GM12864 (cell line): ENCODE results near the gene TOGARAM2.

ENCODE experiments used
- DNase-seq: peaks from one replicate; pipeline ENCODE4 v3.0.0-alpha.2; 2011; ENCODE audit warnings: low read depth
- H3K4me3 ChIP-seq: 2 replicates; pipeline ENCODE4 v1.5.1; 2011; ENCODE audit warnings: mild to moderate bottlenecking, low read depth, low read length, control low read depth
- CTCF ChIP-seq: IDR thresholded peaks from 2 replicates; pipeline ENCODE4 v1.5.1; 2011; ENCODE audit warnings: low read depth, mild to moderate bottlenecking, moderate library complexity, low read length, control low read depth, inconsistent platforms; ENCODE audit errors: missing control alignments

TOGARAM2 gene

GRCh38 chr2:29073933-29074332, 92.8 kb downstream of the TOGARAM2 start:
- TF ChIP-seq CTCF = no peak

GRCh38 chr2:29074411-29074810, 93.3 kb downstream of the TOGARAM2 start, which contains the start of gene PCARE:
Gene PCARE, minus strand, starts transcription at chr2:29074523. Its CDS starts 262 bp downstream, at chr2:29074261.
- DNase-seq = no peak
- no peak within 1 kb of the TSS for H3K4me3 ChIP-seq
- TF ChIP-seq CTCF = no peak

More at GRCh38 chr2:29073933-29074332, 92.8 kb downstream of the TOGARAM2 start:
- no peak overlapping the region for H3K4me3 ChIP-seq
- DNase-seq = no peak

- no peak for TF ChIP-seq CTCF
- H3K4me3 ChIP-seq = no peak overlapping the region
- no peak for DNase-seq
Observed at GRCh38 chr2:29075894-29076705, 95.0 kb downstream of the TOGARAM2 start.

GRCh38 chr2:29079887-29080286, 98.8 kb downstream of the TOGARAM2 start:
- no peak overlapping the region for H3K4me3 ChIP-seq
- no peak for TF ChIP-seq CTCF
- DNase-seq = no peak

- TF ChIP-seq CTCF = no peak
- DNase-seq = no peak
Observed at GRCh38 chr2:29080886-29081743, 100.0 kb downstream of the TOGARAM2 start.

GRCh38 chr2:29082804-29083495, 101.9 kb downstream of the TOGARAM2 start:
- peak; percentile 29 for DNase-seq
- no peak for TF ChIP-seq CTCF
- no peak overlapping the region for H3K4me3 ChIP-seq

More at GRCh38 chr2:29080886-29081743, 100.0 kb downstream of the TOGARAM2 start:
- no peak overlapping the region for H3K4me3 ChIP-seq
